ENCODE results near the gene NMUR1.
A peak's percentile ranks its signal among the peaks of the same experiment; 100 is the strongest.

NMUR1 gene

GRCh38 chr2:231554748-231555545 is 24.7 kb upstream of the NMUR1 start:
- no peak for DNase-seq (ENCODE audit: low read depth in 2 of 3, low spot score in 1 of 3)

GRCh38 chr2:231554327-231554726 is 24.1 kb upstream of the NMUR1 start:
- DNase-seq (ENCODE audit: low read depth in 2 of 3, low spot score in 1 of 3), result no peak

GRCh38 chr2:231552752-231553151 is 22.5 kb upstream of the NMUR1 start:
- no peak for DNase-seq (ENCODE audit: low read depth in 2 of 3, low spot score in 1 of 3)

- no peak for DNase-seq (ENCODE audit: low read depth in 2 of 3, low spot score in 1 of 3)
Measured at GRCh38 chr2:231549446-231550239, 19.4 kb upstream of the NMUR1 start.

- no peak for DNase-seq (ENCODE audit: low read depth in 2 of 3, low spot score in 1 of 3)
Measured at GRCh38 chr2:231548752-231549151, 18.5 kb upstream of the NMUR1 start.

GRCh38 chr2:231547315-231548110 is 17.3 kb upstream of the NMUR1 start:
- no peak for DNase-seq (ENCODE audit: low read depth in 2 of 3, low spot score in 1 of 3)

- DNase-seq (ENCODE audit: low read depth in 2 of 3, low spot score in 1 of 3), result no peak
Measured at GRCh38 chr2:231546014-231546715, 15.9 kb upstream of the NMUR1 start.

GRCh38 chr2:231545105-231545902 is 15.1 kb upstream of the NMUR1 start:
- DNase-seq (ENCODE audit: low read depth in 2 of 3, low spot score in 1 of 3), result peak; percentile 47 to 56 (median 50)

GRCh38 chr2:231542136-231542535 is 11.9 kb upstream of the NMUR1 start:
- no peak for DNase-seq (ENCODE audit: low read depth in 2 of 3, low spot score in 1 of 3)

GRCh38 chr2:231541645-231542044 is 11.4 kb upstream of the NMUR1 start:
- DNase-seq (ENCODE audit: low read depth in 2 of 3, low spot score in 1 of 3), result no peak

GRCh38 chr2:231539991-231540390 is 9.7 kb upstream of the NMUR1 start:
- no peak for DNase-seq (ENCODE audit: low read depth in 2 of 3, low spot score in 1 of 3)

GRCh38 chr2:231535961-231536360 is 5.7 kb upstream of the NMUR1 start:
- DNase-seq (ENCODE audit: low read depth in 2 of 3, low spot score in 1 of 3), result no peak

- no peak for DNase-seq (ENCODE audit: low read depth in 2 of 3, low spot score in 1 of 3)
Measured at GRCh38 chr2:231533777-231534125, 3.5 kb upstream of the NMUR1 start.

GRCh38 chr2:231533086-231533776 is 3.0 kb upstream of the NMUR1 start:
- no peak for DNase-seq (ENCODE audit: low read depth in 2 of 3, low spot score in 1 of 3)

GRCh38 chr2:231532756-231533035 is 2.5 kb upstream of the NMUR1 start:
- DNase-seq (ENCODE audit: low read depth in 2 of 3, low spot score in 1 of 3), result no peak

GRCh38 chr2:231531883-231532755 is 1.9 kb upstream of the NMUR1 start:
- DNase-seq (ENCODE audit: low read depth in 2 of 3, low spot score in 1 of 3), result no peak

- DNase-seq (ENCODE audit: low read depth in 2 of 3, low spot score in 1 of 3), result no peak
Measured at GRCh38 chr2:231531466-231531865, 1.2 kb upstream of the NMUR1 start.

- no peak for DNase-seq (ENCODE audit: low read depth in 2 of 3, low spot score in 1 of 3)
Measured at GRCh38 chr2:231528636-231529030, 1.6 kb downstream of the NMUR1 start.
